OCI-LY1 (cell line): Measurements from ENCODE around the gene EEF1A1.

ENCODE experiments used
- CTCF ChIP-seq: fragments of 200-600 bp; sonication (generic), shearing (Covaris generic); IDR thresholded peaks from 2 replicates; pipeline ENCODE4 v1.5.1; 2017; ENCODE audit warnings: mild to moderate bottlenecking, antibody characterized with exemption, low read length, moderate library complexity, mixed read lengths
- EZH2 ChIP-seq: fragments of 200-600 bp; sonication (generic), shearing (Covaris generic); IDR thresholded peaks from 2 replicates; pipeline ENCODE4 v1.8.0; 2017; ENCODE audit warnings: borderline replicate concordance, mixed run types, mild to moderate bottlenecking, antibody characterized with exemption, low read length, moderate library complexity, mixed read lengths

GRCh38 chr6:73514746-73515110 lies 6.1 kb downstream of the EEF1A1 start:
- TF ChIP-seq EZH2 (no peak), CTCF (no peak)
